A549 treated with Mapracorat at 1 μM for 4 hours (cell line): ENCODE data around the gene TRIP6. TPM values are rescaled to one million over a fixed set of nuclear protein-coding genes. Genes with fewer than 3 reads are reported as not detected.

Source experiments
- total RNA-seq: library from RNA; stranded (reverse); fragments of 200-300 nt; extraction: Qiagen RNA extraction; gene quantifications from 5 replicates; pipeline ENCODE4 v1.2.3, GENCODE V29; 2022

Gene TRIP6
- total RNA-seq, result 41.1 to 59.3 TPM (median 54.1 TPM) in 5 replicates

GRCh38 chr7:100867040-100867775, at the start of gene TRIP6:
Gene TRIP6, plus strand, starts transcription at chr7:100867387. Its CDS starts 111 bp downstream, at chr7:100867498.

GRCh38 chr7:100827330-100828226, 39.6 kb upstream of the TRIP6 start, which contains the start of gene EPHB4:
Gene EPHB4, minus strand, starts transcription at chr7:100827523. Its CDS starts 493 bp downstream, at chr7:100827030.

GRCh38 chr7:100852048-100852872, 14.9 kb upstream of the TRIP6 start, which contains the start of gene SLC12A9:
Gene SLC12A9, plus strand, starts transcription at chr7:100852713. Its CDS starts 1,485 bp downstream, at chr7:100854198.

GRCh38 chr7:100874577-100875355, 7.6 kb downstream of the TRIP6 start, which contains the start of gene SRRT:
Gene SRRT, plus strand, starts transcription at chr7:100875103. Its CDS starts 488 bp downstream, at chr7:100875591.

GRCh38 chr7:100888988-100889750, 22.0 kb downstream of the TRIP6 start, which contains the start of gene UFSP1:
Gene UFSP1, minus strand, starts transcription at chr7:100889715. Its CDS starts 444 bp downstream, at chr7:100889271.

GRCh38 chr7:100895701-100895955, 28.4 kb downstream of the TRIP6 start, which contains the start of gene ACHE:
Gene ACHE, minus strand, starts transcription at chr7:100895888. Its CDS starts 1,656 bp downstream, at chr7:100894232.

Other genes with a start within 250 kb of the TRIP6 start
- 1.7 to 3.0 TPM (median 2.7 TPM) in 5 replicates for gene TFR2, start 225.8 kb upstream of the TRIP6 start, total RNA-seq
- not detected in 5 replicates for gene ACTL6B, start 210.9 kb upstream of the TRIP6 start, total RNA-seq
- 164 to 260 TPM (median 253 TPM) in 5 replicates for gene GNB2, start 193.6 kb upstream of the TRIP6 start, total RNA-seq
- 11.8 to 23.5 TPM (median 18.2 TPM) in 5 replicates for gene GIGYF1, start 173.1 kb upstream of the TRIP6 start, total RNA-seq
- gene POP7, start 161.3 kb upstream of the TRIP6 start, total RNA-seq, result 69.2 to 97.1 TPM (median 91.2 TPM) in 5 replicates
- 0.10 to 0.12 TPM in 2 of 5 replicates, not detected in the others for gene EPO, start 146.9 kb upstream of the TRIP6 start, total RNA-seq
- not detected in 5 replicates for gene ZAN, start 133.8 kb upstream of the TRIP6 start, total RNA-seq
- 33.1 to 44.5 TPM (median 43.5 TPM) in 5 replicates for gene EPHB4, start 39.9 kb upstream of the TRIP6 start, total RNA-seq
- gene SLC12A9, start 14.7 kb upstream of the TRIP6 start, total RNA-seq, result 9.2 to 17.7 TPM (median 14.8 TPM) in 5 replicates
- 117 to 143 TPM (median 142 TPM) in 5 replicates for gene SRRT, start 7.7 kb downstream of the TRIP6 start, total RNA-seq
- 3.3 to 7.2 TPM (median 6.4 TPM) in 5 replicates for gene UFSP1, start 22.3 kb downstream of the TRIP6 start, total RNA-seq
- 2.1 to 3.9 TPM (median 2.6 TPM) in 5 replicates for gene ACHE, start 28.5 kb downstream of the TRIP6 start, total RNA-seq
- gene MUC3A, start 82.1 kb downstream of the TRIP6 start, total RNA-seq, result 15.0 to 24.4 TPM (median 20.8 TPM) in 5 replicates
- 12.5 to 22.8 TPM (median 18.6 TPM) in 5 replicates for gene MUC12, start 102.2 kb downstream of the TRIP6 start, total RNA-seq
- gene MUC17, start 152.7 kb downstream of the TRIP6 start, total RNA-seq, result 0.01 to 0.03 TPM (median 0.01 TPM) in 5 replicates
- 10.5 to 17.1 TPM (median 13.2 TPM) in 5 replicates for gene TRIM56, start 218.1 kb downstream of the TRIP6 start, total RNA-seq